ENCODE measurements around the gene ANKRD33B. TPM values are rescaled to one million over a fixed set of nuclear protein-coding genes. Genes with fewer than 3 reads are reported as not detected.

ANKRD33B gene
- total RNA-seq, 4 donors from 2014 or later = 0.57 to 6.5 (median 1.7) TPM

- Histone ChIP-seq H3K36me3 (peaks cover 0 to 5% (median 0%) of the 10 kb centered on the region in 3 donors), H3K27me3 (no peaks in the 10 kb centered on the region), H3K4me3 (no peak overlapping the region), H3K27ac (no peak overlapping the region), H3K9me3 (no peaks in the 10 kb centered on the region), H3K4me1 (peaks cover 0 to 3% (median 0%) of the 10 kb centered on the region in 3 donors)
- TF ChIP-seq CTCF (IDR thresholded peaks at IDR 0.05) = no peak
- TF ChIP-seq POLR2A (IDR thresholded peaks at IDR 0.05) = no peak
- 90 to 95% methylated on average over 2 to 12 of the region's 17 CpGs for WGBS, 2 donors
- DNase-seq = no peak
- intact Hi-C loops (cut with DNase I) = no loop called here
Observed at GRCh38 chr5:10618311-10618710, 54.4 kb downstream of the ANKRD33B start.

GRCh38 chr5:10619649-10620048, 55.8 kb downstream of the ANKRD33B start:
- H3K27me3 ChIP-seq = no peaks in the 10 kb centered on the region
- H3K36me3 ChIP-seq = peaks cover 0 to 5% (median 0%) of the 10 kb centered on the region in 3 donors
- intact Hi-C loops (cut with DNase I) = loop anchor here (10.0 kb wide), 2 partner anchors 55 to 335 kb away; partner anchors contain the start of gene ANKRD33B
- TF ChIP-seq CTCF (IDR thresholded peaks at IDR 0.05) (no peak), POLR2A (IDR thresholded peaks at IDR 0.05) (no peak)
- no peak for DNase-seq
- WGBS, 2 donors = 83 to 86% methylated on average over 6 to 10 of the region's 10 CpGs
- no peak overlapping the region for H3K4me3 ChIP-seq
- peaks cover 0 to 3% (median 0%) of the 10 kb centered on the region in 3 donors for H3K4me1 ChIP-seq
- no peaks in the 10 kb centered on the region for H3K9me3 ChIP-seq
- H3K27ac ChIP-seq = no peak overlapping the region

- Histone ChIP-seq H3K4me3 (no peak overlapping the region), H3K9me3 (no peaks in the 10 kb centered on the region), H3K4me1 (peaks cover 0 to 3% (median 0%) of the 10 kb centered on the region in 3 donors), H3K27me3 (no peaks in the 10 kb centered on the region), H3K27ac (no peak overlapping the region), H3K36me3 (peaks cover 0 to 5% (median 0%) of the 10 kb centered on the region in 3 donors)
- 53 to 70% methylated on average over 3 of the region's 3 CpGs for WGBS, 2 donors
- DNase-seq = no peak
- TF ChIP-seq CTCF (IDR thresholded peaks at IDR 0.05) (no peak), POLR2A (IDR thresholded peaks at IDR 0.05) (no peak)
- intact Hi-C loops (cut with DNase I) = loop anchor here (10.0 kb wide), 2 partner anchors 56 to 336 kb away; partner anchors contain the start of gene ANKRD33B
Observed at GRCh38 chr5:10620346-10620745, 56.5 kb downstream of the ANKRD33B start.

GRCh38 chr5:10621832-10622231, 58.0 kb downstream of the ANKRD33B start:
- TF ChIP-seq POLR2A (IDR thresholded peaks at IDR 0.05) = no peak
- H3K27me3 ChIP-seq = no peaks in the 10 kb centered on the region
- no peak overlapping the region for H3K27ac ChIP-seq
- DNase-seq = no peak
- peaks cover 0 to 5% (median 0%) of the 10 kb centered on the region in 3 donors for H3K36me3 ChIP-seq
- H3K4me1 ChIP-seq = peaks cover 0 to 14% (median 0%) of the 10 kb centered on the region in 3 donors
- no peaks in the 10 kb centered on the region for H3K9me3 ChIP-seq
- H3K4me3 ChIP-seq = no peak overlapping the region
- intact Hi-C loops (cut with DNase I) = loop anchor here (10.0 kb wide), 2 partner anchors 57 to 337 kb away; partner anchors contain the start of gene ANKRD33B
- 67% methylated on average over 1 of the region's 1 CpG for WGBS, 2 donors

GRCh38 chr5:10622810-10623209, 58.9 kb downstream of the ANKRD33B start:
- no peak overlapping the region for H3K4me3 ChIP-seq
- no peak for DNase-seq
- WGBS, 2 donors = 37% methylated on average over 2 of the region's 4 CpGs; no CpG with 5 or more reads in 1 of the 2 donors
- TF ChIP-seq POLR2A (IDR thresholded peaks at IDR 0.05) (no peak), CTCF (IDR thresholded peaks at IDR 0.05) (no peak)
- no peak overlapping the region for H3K27ac ChIP-seq
- intact Hi-C loops (cut with DNase I) = loop anchor here (10.0 kb wide), 2 partner anchors 58 to 338 kb away; partner anchors contain the start of gene ANKRD33B
- no peaks in the 10 kb centered on the region for H3K27me3 ChIP-seq
- peaks cover 2 to 24% (median 7%) of the 10 kb centered on the region in 3 donors for H3K4me1 ChIP-seq
- H3K9me3 ChIP-seq = no peaks in the 10 kb centered on the region
- H3K36me3 ChIP-seq = peaks cover 0 to 5% (median 0%) of the 10 kb centered on the region in 3 donors

All from esophagus squamous epithelium (tissue), 5 donors.